Right cardiac atrium (tissue), 5 donors: ENCODE measurements around the gene CYP26B1. TPM values are rescaled to one million over a fixed set of nuclear protein-coding genes. Genes with fewer than 3 reads are reported as not detected.

Source experiments
- ATAC-seq, 2 donors: fragments of 200-7000 bp; cut with Tn5 transposase; one replicate each; pipeline versions ENCODE4 v1.8.0 to v1.9.1; 2020; ENCODE audit warnings: moderate library complexity in 2 of 2, mild to moderate bottlenecking in 1 of 2
- DNase-seq, 3 donors: peaks; one replicate each; pipeline ENCODE4 v3.0.0-alpha.2; 2020
- H3K27ac ChIP-seq: one replicate; pipeline ENCODE4 v1.5.1; 2013; ENCODE audit warnings: mild to moderate bottlenecking, low read length, control low read depth, moderate library complexity
- H3K27me3 ChIP-seq: one replicate; pipeline ENCODE4 v1.6.1; 2013; ENCODE audit not compliant: control insufficient read depth, insufficient read depth
- H3K4me1 ChIP-seq: one replicate; pipeline ENCODE4 v1.6.1; 2013; ENCODE audit warnings: low read length; ENCODE audit not compliant: control insufficient read depth, insufficient read depth
- H3K4me3 ChIP-seq: one replicate; pipeline ENCODE4 v1.5.1; 2013; ENCODE audit warnings: low read length, control low read depth
- H3K9me3 ChIP-seq: one replicate; pipeline ENCODE4 v1.6.1; 2013; ENCODE audit warnings: low read length; ENCODE audit not compliant: control insufficient read depth
- WGBS: extraction: QIAGEN DNeasy Blood & Tissue Kit; methylation state at CpG from one replicate; pipeline ENCODE4 v1.1.7; 2013; 5-methylcytosine and 5-hydroxymethylcytosine counted together
- intact Hi-C, 4 donors: fragments of 100-400 bp; cut with DNase I; formaldehyde crosslinking; loops; one replicate each; pipeline versions ENCODE4 v1.11.0 to v1.14.0; 2022 to 2023
- polyA plus RNA-seq: library from polyadenylated mRNA; stranded (reverse); fragments of 200-250 nt; gene quantifications from one replicate; pipeline ENCODE4 v1.2.3, GENCODE V29; 2013
- total RNA-seq, 4 donors: library from RNA; stranded (reverse); fragmentation: NEBNext Ultra II Directional; extraction: Animal tissue kit (Norgen Biotek cat#: 25700); gene quantifications; one replicate each; pipeline ENCODE4 v1.2.1, GENCODE V29; 2021
- donor health status: healthy with polysubstance abuse.
- donor health status: DM: no; HTN: yes; CAD: no.
- donor health status: DM: no; HTN: no; CAD: no.
- donor health status: DM: no; HTN: yes; CAD: no; lungs with severe emphysema.
- donor health status: DM: yes; HTN: yes; CAD: no.

CYP26B1 gene
- total and polyA plus RNA-seq, 5 donors: 5.1 to 30.9 (median 7.2) TPM

DNA sequence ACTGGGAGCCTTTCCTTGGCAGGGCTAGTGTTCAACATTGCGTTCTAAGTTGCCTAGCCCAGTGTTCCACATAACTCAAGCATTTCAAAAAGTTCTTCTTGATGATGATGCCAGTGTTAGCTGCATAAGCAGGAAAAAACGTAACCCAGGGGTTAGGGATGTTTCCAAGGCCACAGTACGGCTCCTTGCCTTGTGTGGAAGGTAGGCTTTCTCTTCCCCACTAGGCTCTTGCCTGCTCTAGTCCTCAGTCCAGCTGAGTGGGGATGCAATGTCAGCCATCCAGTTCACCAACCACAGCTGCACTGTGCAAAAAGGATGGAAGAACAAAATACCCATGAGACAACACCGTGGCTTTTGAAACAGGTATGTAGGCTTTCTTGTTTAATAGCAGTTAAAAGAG is 28.0 kb upstream of the CYP26B1 start:
- WGBS: 94% methylated on average over 4 of the region's 4 CpGs
- Histone ChIP-seq H3K27ac (no peak overlapping the region), H3K27me3 (no peaks in the 10 kb centered on the region), H3K9me3 (no peaks in the 10 kb centered on the region), H3K4me3 (no peak overlapping the region), H3K4me1 (peaks cover 3% of the 10 kb centered on the region)
- intact Hi-C loops: no loop called here
- DNase-seq: no peak
- ATAC-seq: no peak

DNA sequence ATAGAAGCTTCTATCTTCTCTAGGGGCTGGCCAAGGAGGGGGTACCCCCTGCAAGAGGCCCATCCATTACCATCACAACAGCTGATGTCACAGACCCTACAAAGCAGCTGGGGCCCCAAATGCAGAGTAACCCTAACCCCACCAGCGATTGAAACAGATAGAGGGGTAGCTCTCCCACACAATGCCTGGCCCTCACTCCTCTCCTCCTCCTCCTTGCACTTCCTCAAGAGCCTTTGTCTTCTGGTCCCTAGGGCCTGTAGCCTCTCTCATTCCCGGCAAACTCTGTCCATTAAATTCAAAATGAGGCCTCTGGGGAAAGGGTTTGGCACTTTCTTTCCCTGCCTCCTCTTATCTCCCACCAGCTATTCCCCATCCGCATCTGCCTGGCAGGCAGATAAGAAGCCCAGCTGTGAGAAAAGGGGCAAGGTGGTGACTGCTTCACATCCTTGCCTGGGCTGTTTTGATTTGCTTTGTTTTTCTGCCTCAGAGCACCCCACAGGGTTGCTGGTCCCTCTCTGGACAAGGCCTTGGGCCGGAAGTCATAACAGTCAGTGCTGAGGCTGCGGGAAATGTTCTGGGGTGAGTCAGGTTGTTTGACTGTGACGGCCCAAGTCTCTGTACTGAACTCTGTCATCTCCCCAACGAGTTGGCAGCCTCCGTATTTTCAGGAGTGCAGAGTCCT is 26.1 kb upstream of the CYP26B1 start:
- Histone ChIP-seq H3K9me3 (no peaks in the 10 kb centered on the region), H3K27ac (no peak overlapping the region), H3K27me3 (no peaks in the 10 kb centered on the region), H3K4me3 (no peak overlapping the region), H3K4me1 (peaks cover 3% of the 10 kb centered on the region)
- DNase-seq: peak in 1 of 3 donors; percentile 35
- ATAC-seq: peak; percentile 50 to 86
- intact Hi-C loops: no loop called here
- WGBS: 40% methylated on average over 8 of the region's 8 CpGs

- WGBS: 95% methylated on average over 2 of the region's 2 CpGs
- H3K27me3 ChIP-seq: no peaks in the 10 kb centered on the region
- no peak for ATAC-seq
Measured at GRCh38 chr2:72172478-72172877, 24.8 kb upstream of the CYP26B1 start.

DNA sequence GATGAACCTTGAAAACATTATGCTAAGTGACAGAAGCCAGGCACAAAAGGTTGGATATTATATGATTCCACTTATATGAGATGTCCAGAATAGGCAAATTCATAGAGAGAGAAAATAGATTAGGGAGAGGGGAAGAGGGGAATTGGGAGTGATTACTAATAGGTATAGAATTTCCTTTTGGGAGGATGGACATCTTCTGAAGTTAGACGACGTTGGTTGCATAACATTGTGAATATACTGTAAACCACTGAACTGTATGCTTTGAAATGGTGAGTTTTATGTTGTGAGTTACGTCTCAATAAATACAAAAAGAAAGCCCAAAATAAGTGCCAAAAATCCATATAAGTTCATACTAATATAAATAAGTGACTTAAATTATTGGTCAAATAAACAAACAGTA is 18.6 kb upstream of the CYP26B1 start:
- WGBS: 87% methylated on average over 3 of the region's 3 CpGs
- intact Hi-C loops: no loop called here
- Histone ChIP-seq H3K9me3 (no peaks in the 10 kb centered on the region), H3K27ac (no peak overlapping the region), H3K4me1 (no peaks in the 10 kb centered on the region), H3K4me3 (no peak overlapping the region), H3K27me3 (no peaks in the 10 kb centered on the region)
- DNase-seq (no peak), ATAC-seq (no peak)

More at GRCh38 chr2:72172478-72172877, 24.8 kb upstream of the CYP26B1 start:
- no peak overlapping the region for H3K4me3 ChIP-seq
- intact Hi-C loops: no loop called here
- H3K9me3 ChIP-seq: no peaks in the 10 kb centered on the region
- peaks cover 3% of the 10 kb centered on the region for H3K4me1 ChIP-seq
- DNase-seq: no peak
- no peak overlapping the region for H3K27ac ChIP-seq

- Histone ChIP-seq H3K27me3 (no peaks in the 10 kb centered on the region), H3K4me3 (no peak overlapping the region), H3K4me1 (no peaks in the 10 kb centered on the region), H3K9me3 (no peaks in the 10 kb centered on the region), H3K27ac (no peak overlapping the region)
- ATAC-seq (no peak), DNase-seq (no peak)
- intact Hi-C loops: no loop called here
- WGBS: 85% methylated on average over 3 of the region's 3 CpGs
Measured at GRCh38 chr2:72165792-72166191, 18.1 kb upstream of the CYP26B1 start.

- no peaks in the 10 kb centered on the region for H3K9me3 ChIP-seq
Measured at GRCh38 chr2:72162574-72162973, 14.9 kb upstream of the CYP26B1 start.

GRCh38 chr2:72159211-72159993 is 11.7 kb upstream of the CYP26B1 start:
- Histone ChIP-seq H3K4me3 (no peak overlapping the region), H3K27me3 (no peaks in the 10 kb centered on the region), H3K27ac (no peak overlapping the region), H3K9me3 (no peaks in the 10 kb centered on the region), H3K4me1 (no peaks in the 10 kb centered on the region)
- 92% methylated on average over 12 of the region's 12 CpGs for WGBS
- intact Hi-C loops: no loop called here
- ATAC-seq (no peak), DNase-seq (no peak)

More at GRCh38 chr2:72162574-72162973, 14.9 kb upstream of the CYP26B1 start:
- H3K4me3 ChIP-seq: no peak overlapping the region
- H3K4me1 ChIP-seq: no peaks in the 10 kb centered on the region
- no peaks in the 10 kb centered on the region for H3K27me3 ChIP-seq
- no peak for DNase-seq
- 93% methylated on average over 5 of the region's 5 CpGs for WGBS
- H3K27ac ChIP-seq: no peak overlapping the region
- no peak for ATAC-seq
- intact Hi-C loops: no loop called here

DNA sequence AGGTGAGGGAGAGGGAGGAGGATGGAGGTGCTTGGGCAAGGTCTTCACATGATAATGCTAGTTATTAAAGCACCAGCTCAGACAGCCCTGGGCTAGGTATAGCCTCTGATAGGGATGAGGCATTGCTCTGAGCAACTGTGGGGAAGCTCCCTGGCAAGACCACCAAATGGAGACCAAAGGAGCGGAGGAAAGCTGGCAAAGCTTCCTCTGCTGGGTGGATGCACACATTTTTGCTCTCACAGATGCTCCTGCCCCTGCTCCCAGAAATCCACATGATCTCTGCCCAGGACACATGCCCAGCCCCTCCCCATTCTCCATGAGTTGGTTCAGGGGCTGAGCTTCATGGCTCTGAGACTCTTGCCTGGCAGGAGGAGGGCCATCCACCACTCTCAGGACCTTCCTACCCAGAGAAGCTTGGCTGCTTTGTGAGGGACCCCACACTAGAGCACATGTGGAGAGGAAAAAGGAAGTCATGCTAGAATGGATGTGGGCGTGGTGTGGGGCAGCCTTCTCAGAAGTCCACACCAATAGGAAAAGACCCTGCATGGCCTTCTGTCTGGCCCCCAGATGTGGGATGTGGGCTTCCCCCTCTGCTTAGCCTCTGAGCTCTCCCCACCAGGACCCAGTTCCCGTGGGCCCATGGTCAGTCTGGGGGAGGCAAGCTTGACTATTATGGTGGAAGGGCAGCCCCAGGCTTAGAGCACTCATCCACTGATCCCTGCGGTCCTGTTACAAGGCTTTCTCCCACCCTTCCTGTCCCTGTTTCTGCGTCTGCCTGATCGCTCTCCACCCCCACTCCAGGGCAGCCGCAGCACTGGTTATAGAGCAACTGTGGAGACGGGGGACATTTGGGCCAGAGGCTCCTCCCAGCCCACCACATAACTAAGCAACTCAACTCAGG is 10.5 kb upstream of the CYP26B1 start:
- ATAC-seq (no peak), DNase-seq (no peak)
- H3K4me1 ChIP-seq: no peaks in the 10 kb centered on the region
- no peaks in the 10 kb centered on the region for H3K9me3 ChIP-seq
- intact Hi-C loops: no loop called here
- 87% methylated on average over 8 of the region's 8 CpGs for WGBS
- H3K27ac ChIP-seq: no peak overlapping the region
- H3K27me3 ChIP-seq: no peaks in the 10 kb centered on the region
- H3K4me3 ChIP-seq: no peak overlapping the region

DNA sequence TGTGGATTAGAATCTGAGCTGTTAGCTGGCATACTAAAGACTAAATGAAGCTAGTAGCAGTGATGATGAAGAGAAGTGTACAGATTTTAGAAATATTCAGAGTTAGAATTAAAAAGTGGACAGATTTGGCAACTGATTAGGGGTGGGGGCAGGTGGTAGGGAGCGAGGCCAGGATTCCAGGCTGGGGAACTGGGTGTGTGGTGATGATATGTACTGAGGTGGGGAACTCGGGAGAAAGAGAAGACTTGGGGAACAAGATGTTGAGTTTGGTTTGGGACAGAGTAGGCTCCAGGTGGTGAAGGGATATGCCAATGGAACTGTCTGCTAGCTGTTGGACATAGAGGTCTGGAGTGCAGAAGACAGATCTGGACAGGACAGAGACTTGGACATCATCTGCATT is 9.2 kb upstream of the CYP26B1 start:
- Histone ChIP-seq H3K27ac (no peak overlapping the region), H3K27me3 (no peaks in the 10 kb centered on the region), H3K4me1 (no peaks in the 10 kb centered on the region), H3K4me3 (no peak overlapping the region), H3K9me3 (no peaks in the 10 kb centered on the region)
- intact Hi-C loops: no loop called here
- ATAC-seq: no peak
- DNase-seq: no peak
- 77% methylated on average over 2 of the region's 2 CpGs for WGBS

DNA sequence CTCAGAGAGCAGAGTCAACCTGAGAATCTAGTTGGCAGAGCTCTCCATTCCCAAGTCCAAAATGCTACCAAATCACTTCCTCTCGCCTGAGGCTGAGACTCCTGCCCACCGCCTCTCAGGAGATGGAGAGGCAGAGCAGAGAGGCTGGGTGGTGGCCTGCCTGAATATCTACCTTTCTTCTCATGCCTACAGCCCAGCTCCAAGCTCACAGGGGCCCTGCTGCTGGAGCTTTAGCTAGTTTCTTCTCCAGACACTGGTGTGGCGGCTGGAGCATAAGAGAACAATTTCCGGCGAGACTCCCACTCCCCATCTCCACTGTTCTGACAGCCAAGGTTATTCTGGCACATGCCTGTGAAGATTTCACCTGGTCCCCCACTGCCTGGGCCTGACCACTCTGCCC is 8.1 kb upstream of the CYP26B1 start:
- Histone ChIP-seq H3K27me3 (no peaks in the 10 kb centered on the region), H3K9me3 (no peaks in the 10 kb centered on the region), H3K4me1 (no peaks in the 10 kb centered on the region), H3K27ac (no peak overlapping the region), H3K4me3 (no peak overlapping the region)
- no peak for DNase-seq
- 92% methylated on average over 5 of the region's 5 CpGs for WGBS
- ATAC-seq: no peak
- intact Hi-C loops: no loop called here

GRCh38 chr2:72155151-72155550 is 7.5 kb upstream of the CYP26B1 start:
- ATAC-seq (no peak), DNase-seq (no peak)
- WGBS: 79% methylated on average over 3 of the region's 3 CpGs
- H3K9me3 ChIP-seq: no peaks in the 10 kb centered on the region
- H3K27me3 ChIP-seq: no peaks in the 10 kb centered on the region
- H3K4me1 ChIP-seq: no peaks in the 10 kb centered on the region
- no peak overlapping the region for H3K4me3 ChIP-seq
- intact Hi-C loops: no loop called here
- no peak overlapping the region for H3K27ac ChIP-seq
